ENCODE measurements around the gene PTPRM. TPM values are rescaled to one million over a fixed set of nuclear protein-coding genes. Genes with fewer than 3 reads are reported as not detected.

The PTPRM gene
- total RNA-seq, 1 experiment from 2014 or later: 6.2 TPM

DNA sequence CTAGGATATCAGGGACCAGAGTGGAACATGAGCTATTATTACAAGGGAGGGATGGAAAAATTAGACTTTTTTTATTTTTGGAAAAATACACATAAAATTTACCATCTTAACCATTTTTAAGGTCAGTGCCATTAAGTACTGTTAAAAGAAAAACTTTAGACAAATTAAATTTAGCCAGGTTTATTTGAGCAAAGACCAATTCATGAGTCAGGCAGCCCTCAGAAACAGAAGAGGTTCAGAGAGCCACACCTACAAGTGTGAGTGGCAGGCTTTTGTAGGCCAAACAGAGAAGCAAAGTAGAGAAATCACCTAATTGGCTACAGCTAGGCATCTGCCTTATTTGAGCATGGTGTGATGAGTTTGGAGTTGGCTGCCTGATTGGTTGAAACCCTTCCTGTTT is 740.8 kb downstream of the PTPRM start:
- H3K27me3 Mint-ChIP-seq (ENCODE audit: low read depth): no peaks in the 10 kb centered on the region
- no peak overlapping the region for H4K5ac ChIP-seq (ENCODE audit: insufficient read length, low read depth, low read length)
- no peaks in the 10 kb centered on the region for H3K79me1 ChIP-seq (ENCODE audit: insufficient read depth, low read depth, low read length, poor library complexity, severe bottlenecking)
- H3K27ac Mint-ChIP-seq: no peak overlapping the region
- H3K23ac ChIP-seq (ENCODE audit: insufficient read length, low read depth, low read length): no peak overlapping the region
- H2BK15ac ChIP-seq (ENCODE audit: low read depth, low read length): no peak overlapping the region
- H3K23me2 ChIP-seq (ENCODE audit: insufficient read length, low read depth, low read length, poor library complexity, severe bottlenecking): no peaks in the 10 kb centered on the region
- no peaks in the 10 kb centered on the region for H4K20me1 ChIP-seq (ENCODE audit: control insufficient read depth, insufficient read depth, insufficient read length)
- H3K79me2 ChIP-seq (ENCODE audit: insufficient read depth, low read length): no peaks in the 10 kb centered on the region
- no peak overlapping the region for H2AFZ ChIP-seq (ENCODE audit: low read length)
- no peak overlapping the region for H2BK5ac ChIP-seq (ENCODE audit: insufficient read length, low read length)
- no peaks in the 10 kb centered on the region for H3K9me3 ChIP-seq (ENCODE audit: control insufficient read depth, low read depth, low read length)
- H3K4me3 Mint-ChIP-seq: no peak overlapping the region
- peaks cover 2 to 4% of the 10 kb centered on the region in 2 experiments; a peak in 2 of 5 replicates for H3K9me3 Mint-ChIP-seq
- no peak overlapping the region for H2BK20ac ChIP-seq (ENCODE audit: low read depth, low read length, poor library complexity, severe bottlenecking)
- H3K9ac ChIP-seq (ENCODE audit: extremely low read depth, insufficient read length, low read length): no peak overlapping the region
- peaks cover 6% of the 10 kb centered on the region for H3K4me1 ChIP-seq (ENCODE audit: insufficient read depth, low read length)
- no peak overlapping the region for H3K4me2 ChIP-seq (ENCODE audit: insufficient read depth, insufficient read length, low read length)
- no peak for TF ChIP-seq CTCF (conservative IDR thresholded peaks at IDR 0.05)
- no peak overlapping the region for H3K27ac ChIP-seq (ENCODE audit: insufficient read length, low read depth, low read length)
- no peaks in the 10 kb centered on the region for H3K27me3 ChIP-seq (ENCODE audit: insufficient read depth, low read length)
- no peak overlapping the region for H3K18ac ChIP-seq (ENCODE audit: insufficient read length, low read depth, low read length)
- no peak overlapping the region for H2BK12ac ChIP-seq (ENCODE audit: insufficient read length, low read depth, low read length)
- no peak overlapping the region for H3K56ac ChIP-seq (ENCODE audit: insufficient read length, low read depth, low read length)
- no peak overlapping the region for H3T11ph ChIP-seq (ENCODE audit: low read length)
- H2BK120ac ChIP-seq (ENCODE audit: low read depth, low read length, poor library complexity, severe bottlenecking): no peak overlapping the region
- H4K8ac ChIP-seq (replicated peaks; ENCODE audit: insufficient read length, low read depth, low read length): no peak overlapping the region
- H3K14ac ChIP-seq (ENCODE audit: insufficient read depth, low read length): no peak overlapping the region
- H3K4me1 Mint-ChIP-seq: peaks cover 8 to 16% of the 10 kb centered on the region in 2 experiments
- H3K36me3 Mint-ChIP-seq (ENCODE audit: insufficient read depth in 1 of 3, low read depth in 3 of 3): peaks cover 0 to 5% (median 0%) of the 10 kb centered on the region in 3 experiments; a peak in 3 of 7 replicates
- H4K91ac ChIP-seq (ENCODE audit: insufficient read length, low read depth, low read length): no peak overlapping the region
- H3K4ac ChIP-seq (ENCODE audit: low read depth, low read length): no peak overlapping the region
- no peak overlapping the region for H2AK5ac ChIP-seq (ENCODE audit: insufficient read length, low read length)
- no peak for DNase-seq
